Measurements from ENCODE around the gene C2CD4B.

Gene C2CD4B

GRCh38 chr15:62115847-62116246 lies 49.2 kb downstream of the C2CD4B start:
- no peak for DNase-seq
